Measurements from ENCODE around the gene ADARB2.

The ADARB2 gene

GRCh38 chr10:1561731-1562337 lies 175.5 kb downstream of the ADARB2 start:
- no peak for FAIRE-seq
- no peak for TF ChIP-seq POLR2A (IDR thresholded peaks at IDR 0.05; ENCODE audit: low read depth, low read length)
- DNase-seq (ENCODE audit: insufficient read length, low spot score): no peak

- no peak for DNase-seq (ENCODE audit: insufficient read length, low spot score)
- no peak for FAIRE-seq
- no peak for TF ChIP-seq POLR2A (IDR thresholded peaks at IDR 0.05; ENCODE audit: low read depth, low read length)
These were observed 176.7 kb downstream of the ADARB2 start for GRCh38 chr10:1560535-1561192.

- TF ChIP-seq POLR2A (IDR thresholded peaks at IDR 0.05; ENCODE audit: low read depth, low read length): no peak
- no peak for DNase-seq (ENCODE audit: insufficient read length, low spot score)
- no peak for FAIRE-seq
These were observed 177.6 kb downstream of the ADARB2 start for GRCh38 chr10:1559761-1560160.

GRCh38 chr10:1559311-1559710 lies 178.0 kb downstream of the ADARB2 start:
- FAIRE-seq (no peak), DNase-seq (ENCODE audit: insufficient read length, low spot score) (no peak)
- no peak for TF ChIP-seq POLR2A (IDR thresholded peaks at IDR 0.05; ENCODE audit: low read depth, low read length)

GRCh38 chr10:1558906-1559305 lies 178.4 kb downstream of the ADARB2 start:
- no peak for DNase-seq (ENCODE audit: insufficient read length, low spot score)
- no peak for FAIRE-seq
- TF ChIP-seq POLR2A (IDR thresholded peaks at IDR 0.05; ENCODE audit: low read depth, low read length): no peak

- no peak for FAIRE-seq
- DNase-seq (ENCODE audit: insufficient read length, low spot score): no peak
These were observed 180.2 kb downstream of the ADARB2 start for GRCh38 chr10:1557081-1557480.

GRCh38 chr10:1556496-1556895 lies 180.8 kb downstream of the ADARB2 start:
- DNase-seq (ENCODE audit: insufficient read length, low spot score) (no peak), FAIRE-seq (no peak)
- no peak for TF ChIP-seq POLR2A (IDR thresholded peaks at IDR 0.05; ENCODE audit: low read depth, low read length)

More at GRCh38 chr10:1557081-1557480, 180.2 kb downstream of the ADARB2 start:
- TF ChIP-seq POLR2A (IDR thresholded peaks at IDR 0.05; ENCODE audit: low read depth, low read length): no peak

GRCh38 chr10:1553951-1554350 lies 183.4 kb downstream of the ADARB2 start:
- FAIRE-seq (no peak), DNase-seq (ENCODE audit: insufficient read length, low spot score) (no peak)
- TF ChIP-seq POLR2A (IDR thresholded peaks at IDR 0.05; ENCODE audit: low read depth, low read length): no peak

GRCh38 chr10:1552881-1553670 lies 184.2 kb downstream of the ADARB2 start:
- FAIRE-seq (no peak), DNase-seq (ENCODE audit: insufficient read length, low spot score) (no peak)
- TF ChIP-seq POLR2A (IDR thresholded peaks at IDR 0.05; ENCODE audit: low read depth, low read length): no peak

GRCh38 chr10:1552406-1552805 lies 184.9 kb downstream of the ADARB2 start:
- no peak for TF ChIP-seq POLR2A (IDR thresholded peaks at IDR 0.05; ENCODE audit: low read depth, low read length)
- FAIRE-seq (no peak), DNase-seq (ENCODE audit: insufficient read length, low spot score) (no peak)

GRCh38 chr10:1551636-1552338 lies 185.5 kb downstream of the ADARB2 start:
- TF ChIP-seq POLR2A (IDR thresholded peaks at IDR 0.05; ENCODE audit: low read depth, low read length): no peak
- FAIRE-seq (no peak), DNase-seq (ENCODE audit: insufficient read length, low spot score) (no peak)

GRCh38 chr10:1550616-1551015 lies 186.7 kb downstream of the ADARB2 start:
- TF ChIP-seq POLR2A (IDR thresholded peaks at IDR 0.05; ENCODE audit: low read depth, low read length): no peak
- FAIRE-seq: no peak
- no peak for DNase-seq (ENCODE audit: insufficient read length, low spot score)

GRCh38 chr10:1550291-1550595 lies 187.1 kb downstream of the ADARB2 start:
- FAIRE-seq: no peak
- TF ChIP-seq POLR2A (IDR thresholded peaks at IDR 0.05; ENCODE audit: low read depth, low read length): no peak
- DNase-seq (ENCODE audit: insufficient read length, low spot score): no peak

- DNase-seq (ENCODE audit: insufficient read length, low spot score): no peak
- TF ChIP-seq POLR2A (IDR thresholded peaks at IDR 0.05; ENCODE audit: low read depth, low read length): no peak
- no peak for FAIRE-seq
These were observed 187.6 kb downstream of the ADARB2 start for GRCh38 chr10:1549591-1550290.
